Caco-2 (cell line): ENCODE measurements around the gene BCL2L12. TPM values are rescaled to one million over a fixed set of nuclear protein-coding genes. Genes with fewer than 3 reads are reported as not detected.

Source experiments
- BruUV-seq: library from RNA; stranded (reverse); fragments of 400-500 nt; replicated peaks from 2 replicates; lab custom pipeline; 2021; lab: Mats Ljungman, UMichigan
- CTCF ChIA-PET: fragments of 300-600 bp; sonication (Branson Sonifier 250); formaldehyde crosslinking; loops from one replicate; lab custom pipeline; 2022; ENCODE audit warnings: antibody characterized with exemption; lab: Charles Lee
- POLR2A ChIA-PET: fragments of 300-600 bp; sonication (Branson Sonifier 250); formaldehyde crosslinking; loops from one replicate; lab custom pipeline; 2022; ENCODE audit warnings: antibody characterized with exemption; lab: Charles Lee
- DNase-seq, 2 experiments: peaks; one replicate each; pipeline versions ENCODE4 v3.0.0 to v3.0.0-alpha.2; 2020 to 2022
- H3K27me3 ChIP-seq: replicated peaks from 2 replicates; pipeline ENCODE4 v1.6.0; 2011; ENCODE audit warnings: low read length; ENCODE audit not compliant: control insufficient read depth, insufficient read depth
- H3K36me3 ChIP-seq: 2 replicates; pipeline ENCODE4 v1.5.1; 2011; ENCODE audit warnings: low read length; ENCODE audit not compliant: control insufficient read depth, insufficient read depth
- H3K4me1 ChIP-seq: fragments of 250-450 bp; sonication (Bioruptor Pico); 2 replicates; pipeline ENCODE4 v1.5.1; 2020; ENCODE audit warnings: mild to moderate bottlenecking
- H3K4me3 ChIP-seq: 2 replicates; pipeline ENCODE4 v1.5.1; 2011; ENCODE audit warnings: low read depth, mild to moderate bottlenecking, control low read depth, low read length
- H3K9me3 ChIP-seq: fragments of 250-450 bp; sonication (Bioruptor Pico); 2 replicates; pipeline ENCODE4 v1.5.1; 2020; ENCODE audit warnings: mild to moderate bottlenecking, moderate library complexity
- H3K27ac Mint-ChIP-seq: one replicate; pipeline ENCODE4 v1.8.0; 2022; ENCODE audit warnings: mixed read lengths; ENCODE audit not compliant: unreplicated experiment
- H3K27me3 Mint-ChIP-seq: one replicate; pipeline ENCODE4 v1.8.0; 2022; ENCODE audit warnings: mixed read lengths; ENCODE audit not compliant: insufficient read depth, unreplicated experiment
- H3K36me3 Mint-ChIP-seq: one replicate; pipeline ENCODE4 v1.8.0; 2022; ENCODE audit warnings: mild to moderate bottlenecking, mixed read lengths; ENCODE audit not compliant: insufficient read depth, unreplicated experiment
- H3K4me1 Mint-ChIP-seq: one replicate; pipeline ENCODE4 v1.8.0; 2022; ENCODE audit warnings: low read depth, mixed read lengths; ENCODE audit not compliant: unreplicated experiment
- H3K4me3 Mint-ChIP-seq: one replicate; pipeline ENCODE4 v1.8.0; 2022; ENCODE audit warnings: mild to moderate bottlenecking, moderate library complexity, mixed read lengths; ENCODE audit not compliant: unreplicated experiment
- H3K9me3 Mint-ChIP-seq: one replicate; pipeline ENCODE4 v1.8.0; 2022; ENCODE audit warnings: mixed read lengths; ENCODE audit not compliant: unreplicated experiment
- CTCF ChIP-seq, 2 experiments: fragments of 200-600 bp in 1 of 2; IDR thresholded peaks; 1 replicate in 1 of 2; 2 replicates in 1 of 2; pipeline versions ENCODE4 v1.5.1 to v1.8.0; 2011 to 2022; ENCODE audit warnings: antibody characterized with exemption in 1 of 2, control low read depth in 1 of 2, inconsistent platforms in 1 of 2, low read depth in 1 of 2, low read length in 1 of 2, mild to moderate bottlenecking in 1 of 2, moderate library complexity in 1 of 2; ENCODE audit not compliant: insufficient read depth in 1 of 2, severe bottlenecking in 1 of 2, unreplicated experiment in 1 of 2
- intact Hi-C: fragments of 100-400 bp; cut with micrococcal nuclease; formaldehyde crosslinking; loops from one replicate; pipeline ENCODE4 v1.10.0; 2022; ENCODE audit not compliant: unreplicated experiment
- total RNA-seq: library from RNA; stranded (reverse); gene quantifications from 2 replicates; pipeline ENCODE4 v1.2.3, GENCODE V29; 2022

Gene BCL2L12
- total RNA-seq, 1 experiment from 2014 or later, result 111 TPM

- ChIA-PET CTCF (no interaction called here), POLR2A (interaction anchor here (0.7 kb wide), 1 partner anchor 56 kb away, joined by 3 read pairs; no protein-coding TSS in a partner anchor)
- Histone ChIP-seq H3K27me3 (no peaks in the 10 kb centered on the region), H3K9me3 (no peaks in the 10 kb centered on the region), H3K4me1 (peaks cover 7% of the 10 kb centered on the region; the same call in 1 of the 2 replicates), H3K36me3 (no peaks in the 10 kb centered on the region), H3K4me3 (no peak overlapping the region)
- Mint-ChIP-seq H3K4me1 (peaks cover 25% of the 10 kb centered on the region), H3K27me3 (no peaks in the 10 kb centered on the region), H3K4me3 (no peak overlapping the region), H3K9me3 (no peaks in the 10 kb centered on the region), H3K27ac (peak overlapping the region; percentile 2), H3K36me3 (peaks cover 71% of the 10 kb centered on the region)
- BruUV-seq, result no TSS peak
- TF ChIP-seq CTCF (IDR thresholded peaks at IDR 0.05; ENCODE audit: insufficient read depth in 1 of 2, low read depth in 1 of 2, low read length in 1 of 2, severe bottlenecking in 1 of 2, unreplicated experiment in 1 of 2), result no peak
- no peak for DNase-seq
- intact Hi-C loops, result no loop called here
Observed at GRCh38 chr19:49635530-49636232, 30.1 kb upstream of the BCL2L12 start.

DNA sequence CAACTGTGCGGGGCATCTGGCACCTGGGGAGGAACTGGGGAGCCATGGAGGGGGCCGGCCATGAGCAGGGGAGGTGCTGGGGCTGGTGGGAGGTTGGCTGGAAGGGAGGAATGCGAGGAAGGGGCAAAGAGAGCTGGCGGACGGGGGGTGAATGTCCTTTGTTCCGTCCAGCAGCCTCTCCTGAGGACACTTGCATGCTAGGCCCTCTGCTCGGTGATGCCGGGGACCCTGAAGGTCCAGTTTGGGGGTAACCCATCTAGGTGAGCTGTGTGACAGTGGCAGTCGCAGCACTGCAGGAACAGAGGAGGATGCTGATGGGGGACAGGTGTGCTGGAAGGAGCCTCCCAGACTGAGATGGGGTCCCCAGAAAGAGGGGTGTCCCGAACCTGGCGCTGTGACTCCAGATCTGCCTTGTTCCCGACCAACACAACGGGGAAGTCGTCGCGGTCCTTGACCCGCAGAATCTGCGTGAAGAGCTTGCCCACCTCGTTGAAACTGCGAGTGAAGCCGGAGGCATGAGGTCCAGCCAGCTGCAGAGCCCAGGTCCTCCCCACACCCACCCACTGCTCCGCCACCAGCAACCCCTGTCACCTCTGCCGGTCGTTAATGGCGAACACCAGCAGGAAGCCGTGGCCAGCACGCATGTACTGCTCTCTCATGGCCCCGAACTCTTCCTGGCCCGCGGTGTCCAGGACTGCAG lies 29.4 kb upstream of the BCL2L12 start:
- H3K4me3 Mint-ChIP-seq, result no peak overlapping the region
- ChIA-PET CTCF (no interaction called here), POLR2A (no interaction called here)
- H3K36me3 ChIP-seq, result no peaks in the 10 kb centered on the region
- peaks cover 7% of the 10 kb centered on the region; the same call in 1 of the 2 replicates for H3K4me1 ChIP-seq
- no TSS peak for BruUV-seq
- no peak for DNase-seq
- H3K9me3 ChIP-seq, result no peaks in the 10 kb centered on the region
- no peaks in the 10 kb centered on the region for H3K27me3 Mint-ChIP-seq
- no peak overlapping the region for H3K4me3 ChIP-seq
- intact Hi-C loops, result no loop called here
- peak overlapping the region; percentile 2 for H3K27ac Mint-ChIP-seq
- TF ChIP-seq CTCF (IDR thresholded peaks at IDR 0.05; ENCODE audit: insufficient read depth in 1 of 2, low read depth in 1 of 2, low read length in 1 of 2, severe bottlenecking in 1 of 2, unreplicated experiment in 1 of 2), result no peak
- H3K9me3 Mint-ChIP-seq, result no peaks in the 10 kb centered on the region
- no peaks in the 10 kb centered on the region for H3K27me3 ChIP-seq
- peaks cover 73% of the 10 kb centered on the region for H3K36me3 Mint-ChIP-seq
- peaks cover 28% of the 10 kb centered on the region for H3K4me1 Mint-ChIP-seq

- CTCF ChIA-PET, result no interaction called here
- H3K36me3 ChIP-seq, result no peaks in the 10 kb centered on the region
- H3K9me3 Mint-ChIP-seq, result no peaks in the 10 kb centered on the region
- peak overlapping the region; percentile 91 for H3K4me3 Mint-ChIP-seq
- peak; percentile 46 to 69 for DNase-seq
- no peaks in the 10 kb centered on the region for H3K9me3 ChIP-seq
- H3K4me1 Mint-ChIP-seq, result peaks cover 35% of the 10 kb centered on the region
- POLR2A ChIA-PET, result interaction anchor here (1.2 kb wide), 1 partner anchor 39 kb away, joined by 3 read pairs; no protein-coding TSS in a partner anchor
- no peaks in the 10 kb centered on the region for H3K27me3 ChIP-seq
- H3K27ac Mint-ChIP-seq, result peak overlapping the region; percentile 69
- H3K36me3 Mint-ChIP-seq, result peaks cover 70% of the 10 kb centered on the region
- BruUV-seq, result no TSS peak
- no peak for TF ChIP-seq CTCF (IDR thresholded peaks at IDR 0.05; ENCODE audit: insufficient read depth in 1 of 2, low read depth in 1 of 2, low read length in 1 of 2, severe bottlenecking in 1 of 2, unreplicated experiment in 1 of 2)
- peaks cover 7% of the 10 kb centered on the region for H3K4me1 ChIP-seq
- H3K27me3 Mint-ChIP-seq, result no peaks in the 10 kb centered on the region
- no peak overlapping the region for H3K4me3 ChIP-seq
- intact Hi-C loops, result no loop called here
Observed at GRCh38 chr19:49637821-49638738, 27.7 kb upstream of the BCL2L12 start.
